IPS-NIHi7 (cell line): ENCODE data around the gene TRMT2B.
"Not testable (repeated sequence)": the region's sequence is repeated elsewhere in the genome, so short reads cannot be mapped to it uniquely, and the experiment has no call there.

Experiments used
- DNase-seq: peaks from one replicate; pipeline ENCODE4 v3.0.0; 2012; ENCODE audit warnings: mixed read lengths; ENCODE audit errors: extremely low spot score

Gene TRMT2B

DNA sequence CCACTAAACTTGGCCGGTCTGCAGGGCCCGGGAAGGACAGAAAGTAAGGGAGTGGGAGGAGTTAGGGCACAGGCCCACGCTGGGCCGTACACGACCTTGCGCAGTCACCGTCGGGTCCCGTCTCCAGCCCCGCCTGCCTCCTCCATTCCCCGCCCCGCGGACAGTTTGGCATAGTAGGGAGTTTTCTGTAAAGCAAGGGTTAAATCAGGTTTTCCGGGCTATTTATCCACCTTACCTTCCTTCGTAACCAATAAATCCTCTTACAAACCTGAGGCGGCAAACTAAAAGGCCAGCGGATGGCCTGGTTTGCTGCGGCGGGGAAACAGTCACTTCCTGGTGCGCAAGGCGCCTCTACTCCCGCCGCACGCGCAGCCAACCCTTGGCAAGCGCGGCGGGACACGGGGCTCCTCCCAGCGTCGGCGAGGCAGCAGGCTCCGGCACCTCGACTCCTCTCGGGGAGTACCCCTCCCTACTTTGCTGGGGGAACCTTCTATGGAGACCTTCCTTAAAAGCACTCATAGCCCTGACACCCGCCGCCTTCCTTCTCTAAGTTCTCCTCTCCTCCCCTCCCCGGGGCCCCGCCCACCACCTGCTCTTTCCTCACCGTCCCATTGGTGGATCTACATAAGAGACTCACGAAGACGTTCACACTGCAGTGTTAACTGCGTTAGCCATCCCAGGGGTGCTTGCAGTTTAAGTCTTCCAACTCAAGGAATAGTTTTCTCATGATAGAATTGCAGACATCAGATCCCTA lies at the start of gene TRMT2B:
TRMT2B (minus strand) TSS at position 563 of the 754 bp plus-strand sequence. CDS start 9,822 bp downstream, outside the sequence.
- peak; percentile 70 for DNase-seq

DNA sequence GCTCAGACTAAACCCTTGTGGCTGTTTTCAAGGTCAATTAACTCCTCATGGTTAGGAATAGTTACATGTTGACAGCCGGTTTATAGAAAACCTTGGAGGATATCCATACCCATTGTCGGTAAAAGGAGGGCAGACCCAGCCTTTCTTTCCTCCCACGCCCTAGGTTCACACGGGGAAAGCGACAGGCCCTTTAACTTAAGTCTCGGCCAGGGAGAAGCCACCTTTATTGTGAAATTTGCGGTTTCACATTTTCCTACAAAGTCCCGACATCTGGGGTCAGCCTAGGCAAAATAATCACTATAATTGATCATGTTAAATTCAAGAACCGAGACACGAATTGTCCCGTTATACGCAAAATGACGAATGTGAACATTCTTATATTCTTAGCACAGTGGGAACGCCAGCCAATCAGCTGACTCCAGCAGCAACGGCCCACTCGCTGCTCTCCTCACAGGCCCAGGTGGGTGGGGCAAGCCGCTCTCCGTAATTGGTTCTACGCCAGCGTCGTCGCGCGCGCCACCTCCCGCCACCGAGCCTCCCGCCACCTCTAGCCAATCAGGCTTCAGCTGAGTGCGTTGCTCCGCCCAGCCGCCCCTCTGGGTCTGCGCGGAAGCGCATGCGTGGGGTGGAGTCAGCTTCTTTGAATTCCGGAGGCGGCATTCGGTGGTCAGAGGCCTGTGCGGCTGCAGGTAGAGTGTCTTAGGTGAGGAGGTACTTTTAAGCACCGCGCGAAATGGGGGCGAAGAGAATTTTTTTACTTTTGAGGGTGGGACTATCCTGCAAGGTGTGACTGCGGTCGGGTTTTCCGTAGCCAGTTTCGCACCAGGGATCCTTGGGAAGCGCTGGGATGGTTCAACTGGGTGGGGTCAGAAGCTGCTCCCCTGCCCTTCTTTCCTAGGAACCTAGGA lies 45.9 kb upstream of the TRMT2B start, which contains the start of gene CENPI:
CENPI (plus strand) TSS at position 659 of the 908 bp plus-strand sequence. CDS start 2,867 bp downstream, outside the sequence.
- DNase-seq: peak; percentile 94

- DNase-seq: no peak
Measured at GRCh38 chrX:101091817-101092216, 39.9 kb upstream of the TRMT2B start.

- no peak for DNase-seq
Measured at GRCh38 chrX:101081231-101081630, 29.3 kb upstream of the TRMT2B start.

- DNase-seq: no peak
Measured at GRCh38 chrX:101080326-101081124, 28.6 kb upstream of the TRMT2B start.

DNA sequence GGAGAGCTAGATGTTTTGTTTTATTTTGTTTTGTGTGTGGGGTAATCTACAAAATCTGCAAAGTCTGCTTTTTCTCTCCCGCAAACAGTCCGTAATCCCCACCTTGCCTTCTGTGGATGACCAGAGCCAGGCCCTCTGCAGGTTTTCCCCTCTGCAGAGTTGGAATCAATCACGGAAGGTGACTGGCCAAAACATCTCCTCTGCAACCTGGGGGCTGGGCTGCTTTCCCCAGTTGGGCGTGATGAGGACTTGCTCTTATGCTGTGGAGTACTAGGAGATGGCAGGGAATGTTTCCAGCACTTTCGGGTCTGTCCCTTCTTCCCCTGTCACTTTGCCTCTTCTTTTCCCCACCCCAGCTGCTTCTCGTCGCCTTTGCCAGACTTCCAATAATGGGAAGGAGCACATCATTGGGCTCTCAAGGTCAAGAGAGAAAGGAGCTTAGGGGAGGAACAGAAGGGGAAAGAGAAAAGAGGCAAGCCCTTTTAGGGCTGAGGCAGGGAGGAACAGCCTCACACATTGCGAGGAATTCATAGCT lies 27.9 kb upstream of the TRMT2B start:
- DNase-seq: no peak

GRCh38 chrX:101078716-101079598 lies 27.0 kb upstream of the TRMT2B start, which contains the start of gene TMEM35A:
TMEM35A (plus strand) TSS chrX:101078879; CDS start chrX:101079003, 124 bp downstream.
- DNase-seq: peak; percentile 39

- DNase-seq: no peak
Measured at GRCh38 chrX:101071582-101071981, 19.7 kb upstream of the TRMT2B start.

GRCh38 chrX:101062176-101062575 lies 10.3 kb upstream of the TRMT2B start:
- DNase-seq: no peak

GRCh38 chrX:101057093-101057714 lies 5.3 kb upstream of the TRMT2B start:
- DNase-seq: no peak

GRCh38 chrX:101056551-101056950 lies 4.6 kb upstream of the TRMT2B start:
- not testable (repeated sequence) for DNase-seq

- DNase-seq: no peak
Measured at GRCh38 chrX:101051153-101051548, 760 bp downstream of the TRMT2B start.

GRCh38 chrX:101040197-101040596 lies 11.7 kb downstream of the TRMT2B start:
- DNase-seq: no peak

GRCh38 chrX:101037231-101037630 lies 14.7 kb downstream of the TRMT2B start:
- no peak for DNase-seq

- no peak for DNase-seq
Measured at GRCh38 chrX:101029665-101030064, 22.2 kb downstream of the TRMT2B start.

GRCh38 chrX:101028562-101028961 lies 23.3 kb downstream of the TRMT2B start:
- DNase-seq: no peak

DNA sequence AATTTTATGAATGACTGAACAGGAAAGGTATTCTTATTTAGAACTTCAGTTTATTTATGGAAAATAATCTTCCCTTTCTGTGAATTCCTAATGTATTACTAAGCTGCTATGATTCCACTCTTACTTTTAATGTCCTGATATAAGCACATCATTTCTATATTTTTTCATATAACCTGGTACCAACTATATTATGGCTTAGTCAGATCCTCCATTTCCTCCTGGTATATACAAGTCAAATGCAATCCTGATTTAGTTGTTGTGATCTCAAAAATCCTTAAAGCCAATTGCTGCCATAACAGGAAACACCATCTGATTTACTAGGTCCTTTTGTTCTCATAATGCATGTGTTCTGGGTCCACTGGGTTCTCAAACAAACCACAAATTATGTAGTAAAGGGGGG lies 26.8 kb downstream of the TRMT2B start:
- DNase-seq: no peak

DNA sequence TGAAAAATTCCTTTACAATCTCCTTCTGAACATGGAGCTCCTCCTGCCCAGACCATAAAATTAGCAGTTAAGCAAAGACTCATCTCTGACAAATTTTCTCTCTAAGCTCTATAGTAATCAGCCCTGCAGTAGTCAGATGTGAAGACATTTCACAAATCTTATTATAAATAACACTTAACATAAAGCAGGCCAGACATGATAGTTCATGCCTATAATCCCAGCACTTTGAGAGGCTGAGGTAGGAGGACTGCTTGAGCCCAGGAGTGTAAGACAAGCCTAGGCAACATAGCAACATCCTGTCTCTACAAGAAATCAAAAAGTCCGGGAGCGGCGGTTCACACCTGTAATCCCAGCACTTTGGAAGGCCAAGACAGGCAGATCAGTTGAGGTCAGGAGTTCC lies 29.9 kb downstream of the TRMT2B start:
- no peak for DNase-seq

DNA sequence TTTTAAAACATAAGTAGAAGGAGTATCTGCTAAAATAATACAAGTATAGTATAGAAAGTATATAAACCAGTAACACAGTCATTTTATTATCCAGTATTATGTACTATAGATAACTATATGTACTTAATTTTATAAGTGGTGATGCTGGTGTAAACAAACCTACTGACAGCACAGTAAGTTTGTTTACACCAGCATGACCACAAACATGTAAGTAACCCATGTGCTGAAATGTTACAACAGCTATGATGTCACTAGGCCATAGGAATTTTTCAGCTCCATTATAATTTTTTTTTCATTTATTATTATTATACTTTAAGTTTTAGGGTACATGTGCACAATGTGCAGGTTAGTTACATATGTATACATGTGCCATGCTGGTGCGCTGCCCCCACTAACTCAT lies 39.9 kb downstream of the TRMT2B start:
- DNase-seq: not testable (repeated sequence)

- DNase-seq: no peak
Measured at GRCh38 chrX:101009090-101009489, 42.8 kb downstream of the TRMT2B start.
